ENCODE data around the gene CEMP1.
"Not testable (repeated sequence)": the region's sequence is repeated elsewhere in the genome, so short reads cannot be mapped to it uniquely, and the experiment has no call there.

DNA sequence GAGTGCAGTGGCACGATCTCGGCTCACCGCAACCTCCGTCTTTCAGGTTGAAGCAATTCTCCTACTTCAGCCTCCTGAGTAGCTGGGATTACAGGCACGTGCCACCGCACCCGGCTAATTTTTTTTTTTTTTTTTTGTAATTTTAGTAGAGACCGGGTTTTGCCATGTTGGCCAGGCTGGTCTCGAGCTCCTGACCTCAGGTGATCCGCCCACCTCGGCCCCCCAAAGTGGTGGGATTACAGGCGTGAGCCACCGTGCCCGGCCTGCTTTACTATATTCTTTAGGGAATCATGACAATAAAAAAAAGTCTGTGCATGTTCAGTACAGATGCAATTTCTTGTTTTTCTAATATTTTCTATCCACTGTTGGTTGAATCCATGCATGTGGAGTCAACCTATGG, 12.6 kb upstream of the CEMP1 start:
- TF ChIP-seq, protein P1, sequence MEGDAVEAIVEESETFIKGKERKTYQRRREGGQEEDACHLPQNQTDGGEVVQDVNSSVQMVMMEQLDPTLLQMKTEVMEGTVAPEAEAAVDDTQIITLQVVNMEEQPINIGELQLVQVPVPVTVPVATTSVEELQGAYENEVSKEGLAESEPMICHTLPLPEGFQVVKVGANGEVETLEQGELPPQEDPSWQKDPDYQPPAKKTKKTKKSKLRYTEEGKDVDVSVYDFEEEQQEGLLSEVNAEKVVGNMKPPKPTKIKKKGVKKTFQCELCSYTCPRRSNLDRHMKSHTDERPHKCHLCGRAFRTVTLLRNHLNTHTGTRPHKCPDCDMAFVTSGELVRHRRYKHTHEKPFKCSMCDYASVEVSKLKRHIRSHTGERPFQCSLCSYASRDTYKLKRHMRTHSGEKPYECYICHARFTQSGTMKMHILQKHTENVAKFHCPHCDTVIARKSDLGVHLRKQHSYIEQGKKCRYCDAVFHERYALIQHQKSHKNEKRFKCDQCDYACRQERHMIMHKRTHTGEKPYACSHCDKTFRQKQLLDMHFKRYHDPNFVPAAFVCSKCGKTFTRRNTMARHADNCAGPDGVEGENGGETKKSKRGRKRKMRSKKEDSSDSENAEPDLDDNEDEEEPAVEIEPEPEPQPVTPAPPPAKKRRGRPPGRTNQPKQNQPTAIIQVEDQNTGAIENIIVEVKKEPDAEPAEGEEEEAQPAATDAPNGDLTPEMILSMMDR (conservative IDR thresholded peaks at IDR 0.05): not testable (repeated sequence)
- not testable (repeated sequence) for TF ChIP-seq EZH2 (IDR thresholded peaks at IDR 0.05; ENCODE audit: low read depth)
